ENCODE results near the gene CLDN2. TPM values are rescaled to one million over a fixed set of nuclear protein-coding genes. Genes with fewer than 3 reads are reported as not detected.

CLDN2 gene
- total RNA-seq, 2 experiments from 2014 or later: not detected

- Histone ChIP-seq H3K4me3 (ENCODE audit: low read depth, low read length, poor library complexity, severe bottlenecking) (no peak overlapping the region), H2AFZ (ENCODE audit: low read length) (no peak overlapping the region)
Observed at GRCh38 chrX:106917830-106918500, 2.2 kb upstream of the CLDN2 start.

DNA sequence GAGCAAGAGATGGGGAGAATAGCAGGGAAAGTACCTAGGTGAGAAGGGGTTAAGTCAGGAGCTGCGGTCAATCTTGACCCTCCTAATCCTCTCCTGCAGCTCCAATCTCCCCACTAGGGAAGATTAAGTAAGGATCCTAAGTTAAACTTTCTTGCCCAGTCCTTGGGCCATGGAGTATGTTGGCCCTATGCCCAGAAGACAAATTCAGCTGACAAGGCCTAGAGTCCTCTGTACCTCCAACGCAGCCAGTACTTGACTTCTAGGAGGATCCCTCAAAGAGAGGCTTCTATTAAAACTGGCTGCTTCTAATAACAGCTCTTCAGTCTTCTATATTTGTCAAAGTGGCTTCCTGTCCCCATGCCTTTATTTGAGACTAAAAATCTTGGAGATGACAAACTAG, 1.4 kb downstream of the CLDN2 start:
- H3K9me3 ChIP-seq (ENCODE audit: low read length): no peaks in the 10 kb centered on the region
- H3K4me3 ChIP-seq (ENCODE audit: low read depth, low read length, poor library complexity, severe bottlenecking): no peak overlapping the region
- DNase-seq (ENCODE audit: low spot score): no peak
- no peaks in the 10 kb centered on the region for H4K20me1 ChIP-seq (ENCODE audit: insufficient read depth, low read length)
- H3K27ac ChIP-seq (ENCODE audit: low read depth, low read length, poor library complexity, severe bottlenecking): no peak overlapping the region
- H3K4me1 ChIP-seq (ENCODE audit: insufficient read depth, low read length, poor library complexity, severe bottlenecking): no peaks in the 10 kb centered on the region
- no peak overlapping the region for H3K4me2 ChIP-seq (ENCODE audit: low read length)
- no peaks in the 10 kb centered on the region for H3K9me2 ChIP-seq (ENCODE audit: insufficient read depth, low read length)
- no TSS peak for BruUV-seq (replicated peaks)
- ChIA-PET CTCF (ENCODE audit: unreplicated experiment) (no interaction called here), POLR2A (no interaction called here)
- H3K79me2 ChIP-seq (ENCODE audit: insufficient read depth, low read depth, low read length): no peaks in the 10 kb centered on the region
- TF ChIP-seq EZH2phosphoT487 (IDR thresholded peaks at IDR 0.05; ENCODE audit: borderline replicate concordance, low read depth, low read length): no peak
- no peak for TF ChIP-seq CTCF (conservative IDR thresholded peaks at IDR 0.05; ENCODE audit: low read length)
- intact Hi-C loops (cut with micrococcal nuclease; ENCODE audit: unreplicated experiment): no loop called here
- H2AFZ ChIP-seq (ENCODE audit: low read length): no peak overlapping the region
- no peaks in the 10 kb centered on the region for H3K36me3 ChIP-seq (ENCODE audit: insufficient read depth, low read length)

More at GRCh38 chrX:106917830-106918500, 2.2 kb upstream of the CLDN2 start:
- Histone ChIP-seq H3K4me2 (ENCODE audit: low read length) (no peak overlapping the region), H3K4me1 (ENCODE audit: insufficient read depth, low read length, poor library complexity, severe bottlenecking) (no peaks in the 10 kb centered on the region), H3K9me2 (ENCODE audit: insufficient read depth, low read length) (no peaks in the 10 kb centered on the region), H3K36me3 (ENCODE audit: insufficient read depth, low read length) (no peaks in the 10 kb centered on the region), H4K20me1 (ENCODE audit: insufficient read depth, low read length) (no peaks in the 10 kb centered on the region), H3K27ac (ENCODE audit: low read depth, low read length, poor library complexity, severe bottlenecking) (no peak overlapping the region), H3K9me3 (ENCODE audit: low read length) (no peaks in the 10 kb centered on the region), H3K79me2 (ENCODE audit: insufficient read depth, low read depth, low read length) (no peaks in the 10 kb centered on the region)
- intact Hi-C loops (cut with micrococcal nuclease; ENCODE audit: unreplicated experiment): no loop called here
- ChIA-PET POLR2A (no interaction called here), CTCF (ENCODE audit: unreplicated experiment) (no interaction called here)
- DNase-seq (ENCODE audit: low spot score): no peak
- TF ChIP-seq EZH2phosphoT487 (IDR thresholded peaks at IDR 0.05; ENCODE audit: borderline replicate concordance, low read depth, low read length): no peak
- TF ChIP-seq CTCF (conservative IDR thresholded peaks at IDR 0.05; ENCODE audit: low read length): no peak
- BruUV-seq (replicated peaks): no TSS peak

GRCh38 chrX:106927023-106927422, 6.8 kb downstream of the CLDN2 start:
- H3K4me3 ChIP-seq (ENCODE audit: low read depth, low read length, poor library complexity, severe bottlenecking): no peak overlapping the region
- no peak overlapping the region for H3K27ac ChIP-seq (ENCODE audit: low read depth, low read length, poor library complexity, severe bottlenecking)
- H3K36me3 ChIP-seq (ENCODE audit: insufficient read depth, low read length): no peaks in the 10 kb centered on the region
- CTCF ChIA-PET (ENCODE audit: unreplicated experiment): interaction anchor here (0.6 kb wide), 1 partner anchor 419 kb away, joined by 4 read pairs; no protein-coding TSS in a partner anchor
- no peaks in the 10 kb centered on the region for H4K20me1 ChIP-seq (ENCODE audit: insufficient read depth, low read length)
- BruUV-seq (replicated peaks): no TSS peak
- TF ChIP-seq EZH2phosphoT487 (IDR thresholded peaks at IDR 0.05; ENCODE audit: borderline replicate concordance, low read depth, low read length) (no peak), CTCF (conservative IDR thresholded peaks at IDR 0.05; ENCODE audit: low read length) (no peak)
- DNase-seq (ENCODE audit: low spot score): no peak
- H3K9me2 ChIP-seq (ENCODE audit: insufficient read depth, low read length): no peaks in the 10 kb centered on the region
- POLR2A ChIA-PET: no interaction called here
- H3K79me2 ChIP-seq (ENCODE audit: insufficient read depth, low read depth, low read length): no peaks in the 10 kb centered on the region
- H2AFZ ChIP-seq (ENCODE audit: low read length): no peak overlapping the region
- H3K4me1 ChIP-seq (ENCODE audit: insufficient read depth, low read length, poor library complexity, severe bottlenecking): no peaks in the 10 kb centered on the region
- no peaks in the 10 kb centered on the region for H3K9me3 ChIP-seq (ENCODE audit: low read length)
- intact Hi-C loops (cut with micrococcal nuclease; ENCODE audit: unreplicated experiment): no loop called here
- no peak overlapping the region for H3K4me2 ChIP-seq (ENCODE audit: low read length)
